GM13976 (cell line): ENCODE measurements around the gene FAM209B.
A peak's percentile ranks its signal among the peaks of the same experiment; 100 is the strongest.
"Not testable (repeated sequence)": the region's sequence is repeated elsewhere in the genome, so short reads cannot be mapped to it uniquely, and the experiment has no call there.

Experiments
- DNase-seq: peaks from one replicate; pipeline ENCODE4 v3.0.0; 2012; ENCODE audit warnings: low spot score
- in situ Hi-C: fragments of 300-500 bp; cut with MboI; formaldehyde crosslinking; loops from one replicate; pipeline ENCODE4 v1.12.0; 2022; ENCODE audit warnings: low sequenced_read_pairs, mixed read lengths, inconsistent platforms; ENCODE audit not compliant: unreplicated experiment
- TF ChIP-seq, protein P1 (sequence below): IDR thresholded peaks from 2 replicates; pipeline ENCODE4 v1.5.1; 2012; ENCODE audit warnings: borderline replicate concordance, mild to moderate bottlenecking; ENCODE audit not compliant: insufficient read depth; ENCODE audit errors: extremely low read depth, missing control alignments, control extremely low read depth

Gene FAM209B, protein sequence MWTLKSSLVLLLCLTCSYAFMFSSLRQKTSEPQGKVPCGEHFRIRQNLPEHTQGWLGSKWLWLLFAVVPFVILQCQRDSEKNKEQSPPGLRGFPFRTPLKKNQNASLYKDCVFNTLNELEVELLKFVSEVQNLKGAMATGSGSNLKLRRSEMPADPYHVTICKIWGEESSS

DNA sequence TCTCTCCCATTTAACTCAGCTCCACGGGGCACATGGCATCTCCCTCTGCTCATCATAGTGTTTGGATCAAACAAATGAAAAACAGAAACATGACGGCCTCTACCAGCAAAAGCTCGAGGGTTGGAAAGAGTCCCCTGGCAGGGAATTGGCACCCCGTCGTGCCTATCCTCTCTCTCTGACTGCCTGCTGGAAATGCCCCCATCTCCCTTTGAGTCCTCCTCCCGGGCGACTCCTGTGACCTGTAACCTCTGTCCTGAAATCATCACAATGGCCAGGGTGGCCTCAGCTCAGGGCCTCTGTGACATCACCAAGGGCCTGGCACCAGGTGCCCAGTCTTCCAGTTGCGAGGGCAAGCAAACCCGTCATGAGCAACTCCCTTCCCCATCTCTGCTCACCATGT lies at the start of gene FAM209B:
FAM209B (plus strand) TSS at position 301 of the 400 bp plus-strand sequence; CDS start at position 397, 96 bp downstream.
- DNase-seq, in situ Hi-C loops: not testable (repeated sequence)

DNA sequence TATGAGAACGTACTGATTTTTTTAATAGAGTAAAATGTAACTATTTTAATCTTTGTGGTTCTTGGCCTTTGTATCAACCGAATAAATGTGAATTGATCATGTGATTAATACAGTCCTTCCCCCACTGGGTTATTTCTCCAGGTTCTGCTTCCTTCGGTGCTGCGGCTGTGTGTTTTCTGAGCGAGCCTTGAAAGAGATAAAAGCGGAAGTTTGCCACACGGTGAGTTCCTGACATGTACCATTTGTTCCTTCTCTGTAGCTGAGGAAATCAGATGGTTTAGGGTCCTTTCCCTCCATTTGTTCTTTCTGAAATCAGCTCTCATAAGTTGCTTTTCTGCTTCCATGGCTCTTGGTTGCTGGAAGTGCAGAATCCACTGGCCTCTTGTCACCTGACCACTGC lies 49.1 kb upstream of the FAM209B start:
- TF ChIP-seq, protein P1, sequence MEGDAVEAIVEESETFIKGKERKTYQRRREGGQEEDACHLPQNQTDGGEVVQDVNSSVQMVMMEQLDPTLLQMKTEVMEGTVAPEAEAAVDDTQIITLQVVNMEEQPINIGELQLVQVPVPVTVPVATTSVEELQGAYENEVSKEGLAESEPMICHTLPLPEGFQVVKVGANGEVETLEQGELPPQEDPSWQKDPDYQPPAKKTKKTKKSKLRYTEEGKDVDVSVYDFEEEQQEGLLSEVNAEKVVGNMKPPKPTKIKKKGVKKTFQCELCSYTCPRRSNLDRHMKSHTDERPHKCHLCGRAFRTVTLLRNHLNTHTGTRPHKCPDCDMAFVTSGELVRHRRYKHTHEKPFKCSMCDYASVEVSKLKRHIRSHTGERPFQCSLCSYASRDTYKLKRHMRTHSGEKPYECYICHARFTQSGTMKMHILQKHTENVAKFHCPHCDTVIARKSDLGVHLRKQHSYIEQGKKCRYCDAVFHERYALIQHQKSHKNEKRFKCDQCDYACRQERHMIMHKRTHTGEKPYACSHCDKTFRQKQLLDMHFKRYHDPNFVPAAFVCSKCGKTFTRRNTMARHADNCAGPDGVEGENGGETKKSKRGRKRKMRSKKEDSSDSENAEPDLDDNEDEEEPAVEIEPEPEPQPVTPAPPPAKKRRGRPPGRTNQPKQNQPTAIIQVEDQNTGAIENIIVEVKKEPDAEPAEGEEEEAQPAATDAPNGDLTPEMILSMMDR = no peak
- in situ Hi-C loops = no loop called here
- DNase-seq = no peak

DNA sequence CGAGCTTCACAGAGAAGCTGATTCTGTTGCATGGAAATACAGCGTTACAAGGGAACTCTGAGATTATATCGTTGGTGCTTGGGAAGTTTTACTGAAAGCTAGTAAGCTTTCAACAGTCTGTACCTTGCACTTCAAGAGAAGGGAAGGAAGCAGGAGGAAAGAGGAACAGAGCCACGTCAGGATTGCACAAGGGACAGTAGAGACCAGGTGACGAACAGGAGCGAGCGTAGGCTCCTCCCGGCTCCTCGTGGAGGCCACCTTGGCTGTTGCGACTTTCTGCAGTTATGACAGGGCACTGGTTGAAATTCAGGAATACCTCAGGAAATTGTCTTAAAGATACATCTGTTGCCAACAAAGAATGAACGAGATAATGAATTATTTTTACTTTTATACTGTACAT lies 45.8 kb upstream of the FAM209B start:
- no peak for DNase-seq
- TF ChIP-seq, protein P1 = no peak
- in situ Hi-C loops = no loop called here

DNA sequence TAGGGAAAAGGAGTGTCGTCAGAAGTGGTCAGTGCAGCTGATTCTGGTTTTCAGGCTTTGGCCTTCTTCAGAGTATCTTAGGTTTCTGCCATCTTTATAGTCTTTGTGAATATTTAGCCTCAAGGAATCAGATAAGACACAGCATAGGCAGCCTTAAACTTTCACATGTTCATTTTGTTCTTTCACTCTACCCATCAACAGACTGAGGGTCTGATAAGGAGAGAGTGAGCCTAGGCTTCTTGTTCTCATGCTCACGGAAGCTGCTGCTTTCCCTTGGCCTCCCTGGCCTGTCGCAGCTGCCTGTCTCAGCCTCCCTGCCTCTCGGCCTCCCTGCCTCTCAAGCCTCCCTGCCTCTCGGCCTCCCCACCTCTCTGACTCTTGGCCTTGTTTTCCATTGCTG lies 44.5 kb upstream of the FAM209B start:
- in situ Hi-C loops = no loop called here
- TF ChIP-seq, protein P1 = no peak
- no peak for DNase-seq

DNA sequence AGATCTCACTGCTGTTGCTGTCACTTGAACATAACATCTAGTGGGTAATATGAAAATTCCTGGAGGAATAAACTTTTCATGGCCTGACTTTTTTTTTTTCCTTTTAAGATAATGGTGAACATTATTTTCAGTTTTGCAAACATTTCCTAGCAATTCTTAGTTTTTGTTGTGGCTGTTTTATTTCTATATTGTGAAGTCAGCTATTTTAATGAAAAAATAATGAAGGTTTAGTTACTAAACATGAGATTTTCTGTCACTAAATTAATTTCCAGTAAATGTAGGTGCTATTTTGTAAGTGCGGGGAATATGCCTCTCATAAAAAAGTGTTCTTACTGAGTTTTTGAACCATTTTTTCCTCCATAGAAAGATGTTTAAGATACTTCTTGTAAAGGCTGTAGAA lies 31.9 kb upstream of the FAM209B start:
- no peak for DNase-seq
- TF ChIP-seq, protein P1 = no peak
- in situ Hi-C loops = no loop called here

DNA sequence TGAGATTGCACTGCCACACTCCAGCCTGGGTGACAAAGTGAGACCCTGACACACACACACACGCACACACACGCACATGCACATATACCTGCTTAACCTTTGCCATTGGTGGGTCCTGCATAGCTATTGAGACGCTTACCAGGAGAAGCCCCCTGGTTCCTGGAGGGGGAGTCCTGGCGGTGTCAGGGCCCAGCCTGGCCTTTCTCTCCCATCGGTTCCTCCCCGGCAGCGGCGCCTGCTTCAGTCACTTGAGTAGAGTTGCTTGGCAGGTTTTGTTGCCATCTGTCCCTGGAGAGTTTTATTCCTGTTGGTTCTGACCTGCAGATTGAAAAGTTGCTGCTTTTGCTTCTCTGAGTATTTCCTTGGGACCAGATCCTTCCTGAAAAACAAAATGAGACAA lies 29.1 kb upstream of the FAM209B start:
- in situ Hi-C loops = no loop called here
- TF ChIP-seq, protein P1 = no peak
- DNase-seq = no peak

DNA sequence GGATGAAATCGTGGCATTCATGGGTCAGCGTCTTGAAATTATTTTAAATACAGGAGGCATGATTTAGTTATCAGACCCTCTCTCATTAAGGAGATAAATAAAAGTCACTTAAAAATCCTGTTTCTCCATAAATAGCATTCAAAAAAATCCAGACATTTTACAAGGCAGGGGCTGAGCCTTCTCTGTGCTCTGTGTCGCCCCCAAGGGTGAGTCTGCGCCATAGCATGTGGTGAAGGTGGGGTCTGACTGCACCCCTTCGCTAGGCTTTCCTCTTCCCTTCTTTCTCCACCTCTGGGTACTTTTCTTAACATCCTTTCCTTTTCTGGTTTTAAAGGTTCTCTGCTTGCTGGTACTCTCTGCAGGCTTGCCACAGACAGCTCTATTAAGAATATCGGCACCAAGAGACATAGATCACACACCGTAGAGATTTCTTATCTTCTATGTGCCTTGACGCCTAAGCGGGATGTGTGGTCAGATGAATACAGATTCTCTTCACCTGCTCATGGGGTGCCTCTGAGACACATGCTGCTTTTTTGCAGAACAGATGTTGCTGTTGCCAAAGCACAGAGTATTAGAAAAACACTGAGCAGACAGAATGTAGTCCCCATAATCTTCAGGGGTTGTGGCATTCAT lies 28.6 kb upstream of the FAM209B start:
- in situ Hi-C loops = no loop called here
- TF ChIP-seq, protein P1 = peak; percentile 31
- DNase-seq = no peak
